Mesendoderm (in vitro differentiated cells): ENCODE results near the gene PDE9A.

ENCODE experiments used
- DNase-seq: peaks from one replicate; pipeline ENCODE4 v3.0.0; 2013
- H2AK5ac ChIP-seq: 2 replicates; pipeline ENCODE4 v1.6.1; 2013; ENCODE audit warnings: low read length, inconsistent platforms
- H2BK120ac ChIP-seq: 2 replicates; pipeline ENCODE4 v1.6.1; 2013; ENCODE audit warnings: low read depth, mild to moderate bottlenecking, low read length, moderate library complexity, mixed read lengths
- H2BK15ac ChIP-seq: replicated peaks from 2 replicates; pipeline ENCODE4 v1.6.1; 2013; ENCODE audit warnings: low read depth, mild to moderate bottlenecking, moderate library complexity
- H2BK5ac ChIP-seq: 2 replicates; pipeline ENCODE4 v1.6.1; 2013; ENCODE audit warnings: low read length, inconsistent platforms
- H3K18ac ChIP-seq: 2 replicates; pipeline ENCODE4 v1.6.1; 2013; ENCODE audit warnings: mild to moderate bottlenecking, low read length, mixed read lengths
- H3K23ac ChIP-seq: one replicate; pipeline ENCODE4 v1.6.1; 2013; ENCODE audit warnings: low read length
- H3K27ac ChIP-seq: 2 replicates; pipeline ENCODE4 v1.5.1; 2013; ENCODE audit warnings: low read depth, mild to moderate bottlenecking, inconsistent platforms, low read length, moderate library complexity
- H3K27me3 ChIP-seq: 2 replicates; pipeline ENCODE4 v1.6.1; 2013; ENCODE audit warnings: low read length, control low read depth, mild to moderate bottlenecking, inconsistent platforms; ENCODE audit not compliant: insufficient read depth, poor library complexity
- H3K36me3 ChIP-seq: 2 replicates; pipeline ENCODE4 v1.6.1; 2013; ENCODE audit warnings: low read length, inconsistent platforms; ENCODE audit not compliant: control insufficient read depth, insufficient read depth
- H3K4ac ChIP-seq: one replicate; pipeline ENCODE4 v1.6.1; 2013; ENCODE audit warnings: low read depth, mild to moderate bottlenecking, low read length, moderate library complexity
- H3K4me1 ChIP-seq: 2 replicates; pipeline ENCODE4 v1.6.1; 2013; ENCODE audit warnings: low read depth, low read length, inconsistent platforms; ENCODE audit not compliant: control insufficient read depth
- H3K4me2 ChIP-seq: 2 replicates; pipeline ENCODE4 v1.6.1; 2013; ENCODE audit warnings: low read length
- H3K4me3 ChIP-seq: 2 replicates; pipeline ENCODE4 v1.5.1; 2013; ENCODE audit warnings: mild to moderate bottlenecking, low read length
- H3K56ac ChIP-seq: one replicate; pipeline ENCODE4 v1.6.1; 2013; ENCODE audit warnings: low read length
- H3K79me1 ChIP-seq: 2 replicates; pipeline ENCODE4 v1.6.1; 2013; ENCODE audit warnings: low read length, inconsistent platforms
- H3K79me2 ChIP-seq: 2 replicates; pipeline ENCODE4 v1.6.1; 2013; ENCODE audit warnings: mild to moderate bottlenecking, low read length; ENCODE audit not compliant: control insufficient read depth, insufficient read depth
- H3K9ac ChIP-seq: 2 replicates; pipeline ENCODE4 v1.6.1; 2013; ENCODE audit warnings: low read length, inconsistent platforms
- H4K5ac ChIP-seq: one replicate; pipeline ENCODE4 v1.6.1; 2013; ENCODE audit warnings: low read length
- H4K8ac ChIP-seq: one replicate; pipeline ENCODE4 v1.6.1; 2013; ENCODE audit warnings: low read depth, mild to moderate bottlenecking, control low read depth, low read length, moderate library complexity
- WGBS: extraction: QIAGEN DNeasy Blood & Tissue Kit; methylation state at CpG from one replicate; pipeline ENCODE4 v1.1.7; 2013; ENCODE audit warnings: low lambda C conversion rate, missing lambda C conversion rate; ENCODE audit not compliant: insufficient coverage; ENCODE audit errors: extremely low coverage; 5-methylcytosine and 5-hydroxymethylcytosine counted together

PDE9A gene

GRCh38 chr21:42746593-42747275 lies 93.3 kb downstream of the PDE9A start:
- Histone ChIP-seq H4K8ac (no peak overlapping the region), H2BK15ac (no peak overlapping the region), H3K27me3 (no peaks in the 10 kb centered on the region), H2AK5ac (no peak overlapping the region), H3K4ac (no peak overlapping the region), H3K4me2 (no peak overlapping the region), H3K4me3 (no peak overlapping the region), H3K4me1 (no peaks in the 10 kb centered on the region), H2BK120ac (no peak overlapping the region), H3K79me1 (no peaks in the 10 kb centered on the region), H2BK5ac (no peak overlapping the region), H3K79me2 (no peaks in the 10 kb centered on the region), H3K27ac (no peak overlapping the region), H4K5ac (no peak overlapping the region), H3K9ac (no peak overlapping the region), H3K36me3 (no peaks in the 10 kb centered on the region), H3K23ac (no peak overlapping the region), H3K18ac (no peak overlapping the region), H3K56ac (no peak overlapping the region)
- peak; percentile 8 for DNase-seq
- WGBS: no CpG with 5 or more reads among the region's 21 CpGs

GRCh38 chr21:42747276-42747701 lies 93.9 kb downstream of the PDE9A start:
- Histone ChIP-seq H3K27me3 (no peaks in the 10 kb centered on the region), H3K4me3 (no peak overlapping the region), H3K27ac (no peak overlapping the region)

GRCh38 chr21:42747746-42748351 lies 94.4 kb downstream of the PDE9A start:
- H3K4ac ChIP-seq: no peak overlapping the region
- no peak overlapping the region for H4K8ac ChIP-seq
- no peak overlapping the region for H2BK5ac ChIP-seq
- no peak overlapping the region for H2BK15ac ChIP-seq
- no peak overlapping the region for H3K18ac ChIP-seq
- H2AK5ac ChIP-seq: no peak overlapping the region
- no peaks in the 10 kb centered on the region for H3K79me1 ChIP-seq
- no peak overlapping the region for H3K27ac ChIP-seq
- no peak overlapping the region for H3K4me3 ChIP-seq
- H3K4me1 ChIP-seq: no peaks in the 10 kb centered on the region
- H3K4me2 ChIP-seq: no peak overlapping the region
- H3K9ac ChIP-seq: no peak overlapping the region
- H3K23ac ChIP-seq: no peak overlapping the region
- no CpG with 5 or more reads among the region's 15 CpGs for WGBS
- H3K79me2 ChIP-seq: no peaks in the 10 kb centered on the region
- no peaks in the 10 kb centered on the region for H3K36me3 ChIP-seq
- H3K27me3 ChIP-seq: no peaks in the 10 kb centered on the region
- no peak overlapping the region for H2BK120ac ChIP-seq
- no peak overlapping the region for H4K5ac ChIP-seq
- H3K56ac ChIP-seq: no peak overlapping the region
- DNase-seq: no peak

More at GRCh38 chr21:42747276-42747701, 93.9 kb downstream of the PDE9A start:
- Histone ChIP-seq H3K36me3 (no peaks in the 10 kb centered on the region), H3K23ac (no peak overlapping the region), H4K8ac (no peak overlapping the region), H3K56ac (no peak overlapping the region), H3K9ac (no peak overlapping the region), H3K79me1 (no peaks in the 10 kb centered on the region), H2BK5ac (no peak overlapping the region), H2AK5ac (no peak overlapping the region), H3K79me2 (no peaks in the 10 kb centered on the region), H2BK15ac (no peak overlapping the region), H3K18ac (no peak overlapping the region), H2BK120ac (no peak overlapping the region), H3K4me2 (no peak overlapping the region), H4K5ac (no peak overlapping the region), H3K4me1 (no peaks in the 10 kb centered on the region), H3K4ac (no peak overlapping the region)
- no CpG with 5 or more reads among the region's 10 CpGs for WGBS
- DNase-seq: peak; percentile 11

GRCh38 chr21:42748620-42749176 lies 95.3 kb downstream of the PDE9A start:
- no peak overlapping the region for H3K9ac ChIP-seq
- no peak overlapping the region for H2BK5ac ChIP-seq
- no peaks in the 10 kb centered on the region for H3K4me1 ChIP-seq
- no peaks in the 10 kb centered on the region for H3K79me2 ChIP-seq
- H4K8ac ChIP-seq: no peak overlapping the region
- H3K23ac ChIP-seq: no peak overlapping the region
- H2BK15ac ChIP-seq: no peak overlapping the region
- H3K4me2 ChIP-seq: no peak overlapping the region
- no peak overlapping the region for H3K18ac ChIP-seq
- H3K79me1 ChIP-seq: no peaks in the 10 kb centered on the region
- no CpG with 5 or more reads among the region's 13 CpGs for WGBS
- H2AK5ac ChIP-seq: no peak overlapping the region
- no peak overlapping the region for H4K5ac ChIP-seq
- H3K4me3 ChIP-seq: no peak overlapping the region
- no peak for DNase-seq
- no peak overlapping the region for H2BK120ac ChIP-seq
- no peak overlapping the region for H3K4ac ChIP-seq
- no peak overlapping the region for H3K27ac ChIP-seq
- H3K36me3 ChIP-seq: peaks cover 1% of the 10 kb centered on the region
- H3K56ac ChIP-seq: no peak overlapping the region
- no peaks in the 10 kb centered on the region for H3K27me3 ChIP-seq

GRCh38 chr21:42750737-42751530 lies 97.5 kb downstream of the PDE9A start:
- H2BK15ac ChIP-seq: no peak overlapping the region
- no peak overlapping the region for H3K4me2 ChIP-seq
- H3K18ac ChIP-seq: no peak overlapping the region
- H3K56ac ChIP-seq: no peak overlapping the region
- no peak overlapping the region for H2BK5ac ChIP-seq
- H3K27ac ChIP-seq: no peak overlapping the region
- no peak overlapping the region for H2BK120ac ChIP-seq
- H3K4me3 ChIP-seq: no peak overlapping the region
- no peak overlapping the region for H4K8ac ChIP-seq
- peaks cover 1% of the 10 kb centered on the region for H3K36me3 ChIP-seq
- H3K9ac ChIP-seq: no peak overlapping the region
- no peak overlapping the region for H2AK5ac ChIP-seq
- no peak overlapping the region for H3K4ac ChIP-seq
- WGBS: no CpG with 5 or more reads among the region's 23 CpGs
- H3K79me1 ChIP-seq: no peaks in the 10 kb centered on the region
- no peaks in the 10 kb centered on the region for H3K79me2 ChIP-seq
- DNase-seq: no peak
- H3K4me1 ChIP-seq: no peaks in the 10 kb centered on the region
- no peak overlapping the region for H4K5ac ChIP-seq
- no peak overlapping the region for H3K23ac ChIP-seq
- H3K27me3 ChIP-seq: no peaks in the 10 kb centered on the region
